C4-2B (cell line): Measurements from ENCODE around the gene ZBTB7A.

ENCODE experiments used
- CTCF ChIP-seq: fragments of 450-650 bp; conservative IDR thresholded peaks from 2 replicates; pipeline ENCODE4 v1.5.1; 2017; ENCODE audit warnings: mild to moderate bottlenecking
- ZFX ChIP-seq: fragments of 450-650 bp; IDR thresholded peaks from 2 replicates; pipeline ENCODE4 v1.6.1; 2017

- TF ChIP-seq CTCF (no peak), ZFX (no peak)
These were observed 55.9 kb downstream of the ZBTB7A start for GRCh38 chr19:4010808-4011110.
